ENCODE results near the gene CCDC175.

The CCDC175 gene

DNA sequence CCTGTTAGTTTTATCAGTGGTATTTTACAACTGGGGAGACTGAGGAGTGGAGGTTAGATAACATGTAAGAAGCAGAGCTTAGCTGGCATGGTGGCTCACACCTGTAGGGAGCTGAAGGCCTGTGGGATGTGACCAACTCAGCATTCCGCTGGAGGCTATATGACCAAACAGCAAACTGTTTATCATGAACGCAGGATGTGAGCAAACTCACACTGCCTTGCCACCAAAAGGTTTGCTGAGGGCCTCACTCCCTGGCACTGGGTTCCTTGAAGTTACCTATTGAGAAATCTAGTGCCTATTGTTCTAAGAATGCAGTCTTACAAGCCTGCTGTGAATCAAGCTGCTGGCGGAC lies 68.9 kb downstream of the CCDC175 start:
- TF ChIP-seq, protein P1, sequence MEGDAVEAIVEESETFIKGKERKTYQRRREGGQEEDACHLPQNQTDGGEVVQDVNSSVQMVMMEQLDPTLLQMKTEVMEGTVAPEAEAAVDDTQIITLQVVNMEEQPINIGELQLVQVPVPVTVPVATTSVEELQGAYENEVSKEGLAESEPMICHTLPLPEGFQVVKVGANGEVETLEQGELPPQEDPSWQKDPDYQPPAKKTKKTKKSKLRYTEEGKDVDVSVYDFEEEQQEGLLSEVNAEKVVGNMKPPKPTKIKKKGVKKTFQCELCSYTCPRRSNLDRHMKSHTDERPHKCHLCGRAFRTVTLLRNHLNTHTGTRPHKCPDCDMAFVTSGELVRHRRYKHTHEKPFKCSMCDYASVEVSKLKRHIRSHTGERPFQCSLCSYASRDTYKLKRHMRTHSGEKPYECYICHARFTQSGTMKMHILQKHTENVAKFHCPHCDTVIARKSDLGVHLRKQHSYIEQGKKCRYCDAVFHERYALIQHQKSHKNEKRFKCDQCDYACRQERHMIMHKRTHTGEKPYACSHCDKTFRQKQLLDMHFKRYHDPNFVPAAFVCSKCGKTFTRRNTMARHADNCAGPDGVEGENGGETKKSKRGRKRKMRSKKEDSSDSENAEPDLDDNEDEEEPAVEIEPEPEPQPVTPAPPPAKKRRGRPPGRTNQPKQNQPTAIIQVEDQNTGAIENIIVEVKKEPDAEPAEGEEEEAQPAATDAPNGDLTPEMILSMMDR (conservative IDR thresholded peaks at IDR 0.05; ENCODE audit: low read depth, low read length): no peak
- DNase-seq (ENCODE audit: low read depth): no peak
- H3K4me3 ChIP-seq (ENCODE audit: low read length): no peak overlapping the region

DNA sequence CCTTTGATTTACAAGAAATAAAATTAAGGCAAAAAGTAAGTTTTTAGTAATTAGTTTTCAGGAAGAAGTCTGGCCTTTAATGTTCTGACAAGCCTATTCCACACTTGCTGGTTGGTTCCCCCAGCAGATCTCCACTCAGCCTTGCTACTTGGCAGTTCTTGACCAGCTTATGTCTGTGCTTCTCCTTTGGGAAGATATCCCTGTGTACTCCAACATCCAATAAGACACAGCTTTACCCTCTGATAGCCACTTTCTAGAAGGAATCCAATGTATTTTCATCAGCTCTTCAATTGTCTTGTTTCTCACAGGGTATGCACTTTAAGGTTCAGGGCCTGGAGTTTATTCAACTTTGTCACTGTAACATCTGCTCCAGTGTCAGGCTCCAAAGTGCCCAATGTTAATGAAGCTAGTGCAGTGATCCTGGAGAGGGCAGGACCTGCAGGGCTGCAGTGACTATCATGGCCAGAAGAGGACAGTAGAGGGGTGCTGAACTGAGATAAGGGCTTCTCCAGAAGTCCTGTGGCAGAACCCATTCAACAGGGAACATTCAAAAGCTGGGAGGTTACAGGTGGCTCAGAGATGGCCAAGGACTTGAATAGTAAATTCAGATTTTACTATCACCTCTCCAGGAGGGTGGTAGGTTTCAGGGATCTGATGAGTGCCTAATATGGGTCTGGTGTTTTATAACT lies 69.4 kb downstream of the CCDC175 start:
- H3K4me3 ChIP-seq (ENCODE audit: low read length): no peak overlapping the region
- no peak for DNase-seq (ENCODE audit: low read depth)
- TF ChIP-seq, protein P1 (conservative IDR thresholded peaks at IDR 0.05; ENCODE audit: low read depth, low read length): peak; percentile 100

DNA sequence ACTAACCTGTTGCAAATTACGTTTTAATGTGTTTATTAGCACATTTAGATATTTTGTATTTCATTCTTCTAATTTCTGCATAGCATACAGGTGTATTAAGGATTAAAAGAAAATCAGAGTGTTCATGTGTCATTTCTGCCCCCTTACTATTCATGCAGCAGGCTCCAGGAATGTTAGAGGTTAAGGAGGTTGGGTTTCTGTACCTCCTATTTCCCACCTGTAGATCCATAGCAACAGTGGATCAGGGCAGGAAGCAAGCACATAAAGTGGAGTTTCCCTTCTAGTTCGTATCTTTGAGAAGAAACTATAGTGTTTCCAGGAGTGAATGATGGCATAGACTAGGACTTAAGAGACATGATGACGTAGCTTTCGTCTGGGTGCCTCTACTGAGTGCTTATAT lies 73.4 kb downstream of the CCDC175 start:
- no peak for DNase-seq (ENCODE audit: low read depth)
- no peak overlapping the region for H3K4me3 ChIP-seq (ENCODE audit: low read length)
- TF ChIP-seq, protein P1 (conservative IDR thresholded peaks at IDR 0.05; ENCODE audit: low read depth, low read length): no peak

DNA sequence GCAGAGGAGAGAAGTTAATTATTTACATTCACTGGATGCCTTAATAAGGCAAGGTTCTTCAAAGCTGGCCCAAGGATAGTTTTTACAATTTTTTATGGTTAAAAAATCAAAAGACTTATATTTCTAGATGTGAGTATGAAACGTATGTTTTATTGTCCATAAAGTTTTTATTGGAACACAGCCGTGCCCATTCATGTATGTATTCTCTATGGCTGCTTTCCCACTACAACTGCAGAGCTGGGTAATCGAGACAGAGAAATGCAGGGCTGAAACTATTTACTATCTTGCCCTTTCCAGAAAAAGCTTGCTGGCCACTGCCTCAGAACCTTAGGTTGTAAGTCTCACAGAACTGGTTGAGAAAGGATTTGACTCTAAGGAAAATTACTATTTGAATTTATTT lies 75.9 kb downstream of the CCDC175 start:
- DNase-seq (ENCODE audit: low read depth): no peak
- TF ChIP-seq, protein P1 (conservative IDR thresholded peaks at IDR 0.05; ENCODE audit: low read depth, low read length): no peak
- no peak overlapping the region for H3K4me3 ChIP-seq (ENCODE audit: low read length)

DNA sequence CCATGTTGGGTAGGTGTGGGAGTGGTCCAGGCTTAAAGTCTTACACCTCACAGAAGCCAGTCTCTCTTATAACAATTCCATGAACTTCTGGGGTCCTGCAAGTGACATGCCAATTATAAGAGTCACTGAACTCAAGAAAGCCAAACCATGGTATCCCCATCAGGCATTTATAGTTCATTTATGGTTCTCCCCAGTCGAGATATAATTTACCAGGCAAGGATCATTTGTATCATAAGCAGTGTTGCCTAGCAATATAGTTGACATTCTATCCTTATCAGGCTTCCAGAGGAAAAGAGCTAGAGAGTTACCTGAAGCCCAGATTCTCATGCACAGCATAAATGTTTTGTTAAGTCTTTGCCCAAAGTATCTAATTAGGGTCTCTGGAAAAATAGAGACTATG lies 84.2 kb downstream of the CCDC175 start:
- no peak for DNase-seq (ENCODE audit: low read depth)
- H3K4me3 ChIP-seq (ENCODE audit: low read length): no peak overlapping the region

DNA sequence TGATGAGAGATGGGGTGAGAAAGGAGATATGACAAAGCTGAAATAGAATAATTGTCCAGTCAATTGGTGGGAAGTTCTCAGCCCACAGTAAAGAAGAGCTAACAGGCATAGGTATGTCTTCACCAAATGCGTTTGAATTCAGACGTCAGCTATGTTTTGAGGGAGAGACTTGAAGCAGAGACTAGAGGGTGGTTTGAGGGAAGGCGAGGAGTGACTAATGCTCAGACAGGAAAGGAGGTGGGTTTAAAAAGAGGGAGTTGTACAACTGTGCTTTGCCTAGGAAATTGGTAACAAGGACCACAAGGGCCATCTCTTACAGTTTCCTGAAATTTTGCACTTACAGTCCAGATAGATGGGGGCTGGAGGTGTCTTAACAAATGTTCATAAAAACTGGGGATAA lies 85.9 kb downstream of the CCDC175 start:
- no peak for DNase-seq (ENCODE audit: low read depth)
- TF ChIP-seq, protein P1 (conservative IDR thresholded peaks at IDR 0.05; ENCODE audit: low read depth, low read length): no peak
- no peak overlapping the region for H3K4me3 ChIP-seq (ENCODE audit: low read length)

More for the DNA sequence above, 84.2 kb downstream of the CCDC175 start:
- TF ChIP-seq, protein P1 (conservative IDR thresholded peaks at IDR 0.05; ENCODE audit: low read depth, low read length): no peak

DNA sequence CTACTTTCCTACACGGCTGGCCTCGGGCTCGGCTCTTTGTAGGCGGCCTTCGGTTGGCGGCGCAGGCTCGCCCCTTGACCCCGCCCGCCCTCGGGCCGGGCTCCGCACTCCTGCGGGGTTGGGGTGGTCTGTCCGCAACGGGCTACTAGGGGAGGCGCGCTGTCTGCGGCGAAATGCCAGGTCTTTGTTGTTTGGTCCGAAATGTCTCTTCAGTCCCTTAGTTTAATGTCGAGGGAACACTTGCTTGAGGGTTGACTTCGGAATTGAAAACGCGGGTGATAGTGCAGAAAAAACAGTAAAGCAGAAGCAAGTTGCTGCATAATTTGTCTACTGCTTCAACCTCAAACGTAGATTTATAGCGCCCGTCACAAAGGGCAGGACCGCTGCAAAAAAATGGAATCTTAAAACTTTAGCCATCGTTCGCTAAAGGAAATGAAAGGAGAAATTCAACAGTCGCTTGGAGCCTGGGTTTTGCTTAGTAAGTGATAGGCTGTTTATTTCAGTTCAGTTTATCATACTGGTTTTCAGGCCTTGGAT lies 91.9 kb downstream of the CCDC175 start:
- peak overlapping the region; percentile 92 for H3K4me3 ChIP-seq (ENCODE audit: low read length)
- TF ChIP-seq, protein P1 (conservative IDR thresholded peaks at IDR 0.05; ENCODE audit: low read depth, low read length): no peak
- DNase-seq (ENCODE audit: low read depth): no peak
